Calu3 (cell line): ENCODE measurements around the gene PDGFRB. TPM values are rescaled to one million over a fixed set of nuclear protein-coding genes. Genes with fewer than 3 reads are reported as not detected.

Experiments used
- BruUV-seq: library from RNA; stranded (reverse); fragments of 400-500 nt; replicated peaks from 2 replicates; lab custom pipeline; 2021; lab: Mats Ljungman, UMichigan
- CTCF ChIA-PET: fragments of 300-600 bp; sonication (Branson Sonifier 250); formaldehyde crosslinking; loops from one replicate; lab custom pipeline; 2022; ENCODE audit warnings: antibody characterized with exemption; lab: Charles Lee
- DNase-seq: peaks from one replicate; pipeline ENCODE4 v3.0.0; 2022
- H3K27ac Mint-ChIP-seq: one replicate; pipeline ENCODE4 v1.8.0; 2022; ENCODE audit warnings: mixed read lengths; ENCODE audit not compliant: unreplicated experiment
- H3K27me3 Mint-ChIP-seq: one replicate; pipeline ENCODE4 v1.8.0; 2022; ENCODE audit warnings: mixed read lengths; ENCODE audit not compliant: unreplicated experiment
- H3K36me3 Mint-ChIP-seq: one replicate; pipeline ENCODE4 v1.8.0; 2022; ENCODE audit warnings: mild to moderate bottlenecking, moderate library complexity, mixed read lengths; ENCODE audit not compliant: insufficient read depth, unreplicated experiment
- H3K4me1 Mint-ChIP-seq: one replicate; pipeline ENCODE4 v1.8.0; 2022; ENCODE audit warnings: mild to moderate bottlenecking, low read depth, mixed read lengths; ENCODE audit not compliant: unreplicated experiment
- H3K4me3 Mint-ChIP-seq: one replicate; pipeline ENCODE4 v1.8.0; 2022; ENCODE audit warnings: mild to moderate bottlenecking, low read depth, moderate library complexity, mixed read lengths; ENCODE audit not compliant: unreplicated experiment
- H3K9me3 Mint-ChIP-seq: one replicate; pipeline ENCODE4 v1.8.0; 2022; ENCODE audit warnings: low read depth, mixed read lengths; ENCODE audit not compliant: unreplicated experiment
- CTCF ChIP-seq: fragments of 200-600 bp; IDR thresholded peaks from one replicate; pipeline ENCODE4 v1.8.0; 2022; ENCODE audit warnings: antibody characterized with exemption; ENCODE audit not compliant: unreplicated experiment
- intact Hi-C: fragments of 100-400 bp; cut with micrococcal nuclease; formaldehyde crosslinking; loops from one replicate; pipeline ENCODE4 v1.10.0; 2022; ENCODE audit not compliant: unreplicated experiment
- total RNA-seq: library from RNA; stranded (reverse); gene quantifications from 2 replicates; pipeline ENCODE4 v1.2.3, GENCODE V29; 2022

The PDGFRB gene
- total RNA-seq, 1 experiment from 2014 or later = not detected

DNA sequence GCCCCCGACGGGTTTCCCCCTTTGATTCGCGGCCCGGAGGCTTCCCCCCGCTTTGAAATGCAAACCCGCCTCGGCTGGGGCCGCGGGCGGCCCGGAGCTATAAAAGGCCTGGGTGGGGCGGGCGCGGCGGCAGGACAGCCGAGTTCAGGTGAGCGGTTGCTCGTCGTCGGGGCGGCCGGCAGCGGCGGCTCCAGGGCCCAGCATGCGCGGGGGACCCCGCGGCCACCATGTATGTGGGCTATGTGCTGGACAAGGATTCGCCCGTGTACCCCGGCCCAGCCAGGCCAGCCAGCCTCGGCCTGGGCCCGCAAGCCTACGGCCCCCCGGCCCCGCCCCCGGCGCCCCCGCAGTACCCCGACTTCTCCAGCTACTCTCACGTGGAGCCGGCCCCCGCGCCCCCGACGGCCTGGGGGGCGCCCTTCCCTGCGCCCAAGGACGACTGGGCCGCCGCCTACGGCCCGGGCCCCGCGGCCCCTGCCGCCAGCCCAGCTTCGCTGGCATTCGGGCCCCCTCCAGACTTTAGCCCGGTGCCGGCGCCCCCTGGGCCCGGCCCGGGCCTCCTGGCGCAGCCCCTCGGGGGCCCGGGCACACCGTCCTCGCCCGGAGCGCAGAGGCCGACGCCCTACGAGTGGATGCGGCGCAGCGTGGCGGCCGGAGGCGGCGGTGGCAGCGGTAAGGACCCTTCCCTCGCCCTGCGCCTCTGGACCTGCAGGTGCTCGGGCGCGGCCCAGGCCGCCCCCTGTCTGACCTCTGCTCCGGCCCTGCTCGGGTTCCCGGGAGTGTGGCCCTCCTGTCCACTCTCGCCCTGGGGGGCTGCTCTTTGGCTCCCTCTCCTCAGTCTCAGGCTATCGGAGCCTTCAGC lies 11.2 kb upstream of the PDGFRB start, which contains the start of gene CDX1:
TSS of gene CDX1 (plus strand) at position 129 of the 862 bp plus-strand sequence. CDS start at position 228, 99 bp downstream.
- Mint-ChIP-seq H3K4me3 (no peak within 1 kb of the TSS), H3K27ac (no peak within 1 kb of the TSS), H3K36me3 (no peaks in the 10 kb centered on the region), H3K27me3 (peaks cover 36% of the 10 kb centered on the region), H3K9me3 (no peaks in the 10 kb centered on the region), H3K4me1 (peaks cover 16% of the 10 kb centered on the region)
- no peak for TF ChIP-seq CTCF
- DNase-seq = no peak
- CTCF ChIA-PET = no interaction called here
- no TSS peak for BruUV-seq
- intact Hi-C loops = no loop called here

DNA sequence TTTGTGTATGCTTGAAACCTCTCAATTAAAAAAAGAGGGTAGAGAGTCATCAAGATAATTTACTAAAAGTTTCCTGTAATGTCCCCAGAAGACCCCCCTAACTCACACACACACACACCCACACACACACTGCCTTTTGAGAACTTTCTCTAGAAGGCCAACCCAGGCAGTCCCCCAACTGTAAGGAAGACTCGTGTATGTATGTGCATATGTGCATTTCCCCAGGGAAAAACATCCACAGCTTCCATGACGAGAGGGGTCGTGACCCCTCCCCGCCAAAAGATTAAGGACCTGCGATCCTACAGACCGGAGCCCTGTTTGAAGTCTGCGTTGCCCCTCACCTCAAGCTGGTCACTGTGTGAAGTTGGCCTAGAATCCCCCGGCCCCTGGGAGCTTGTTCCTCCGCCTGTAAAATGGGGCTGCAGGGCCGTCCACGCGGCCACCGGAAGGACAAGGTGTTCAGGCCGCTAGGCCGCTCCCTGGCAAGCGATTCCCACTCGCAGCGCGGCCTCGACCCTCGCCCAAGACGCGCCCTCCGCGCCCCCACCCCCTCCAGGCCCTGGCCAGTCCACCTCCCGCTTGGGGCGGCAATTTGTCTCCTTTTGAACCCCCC lies 10.5 kb upstream of the PDGFRB start:
- Mint-ChIP-seq H3K36me3 (no peaks in the 10 kb centered on the region), H3K4me3 (no peak overlapping the region), H3K27ac (no peak overlapping the region), H3K27me3 (peaks cover 29% of the 10 kb centered on the region), H3K9me3 (no peaks in the 10 kb centered on the region), H3K4me1 (peaks cover 23% of the 10 kb centered on the region)
- CTCF ChIA-PET = no interaction called here
- no TSS peak for BruUV-seq
- TF ChIP-seq CTCF = no peak
- intact Hi-C loops = no loop called here
- no peak for DNase-seq

- H3K4me1 Mint-ChIP-seq = peaks cover 26% of the 10 kb centered on the region
- no peak overlapping the region for H3K27ac Mint-ChIP-seq
- H3K27me3 Mint-ChIP-seq = peaks cover 12% of the 10 kb centered on the region
- TF ChIP-seq CTCF = no peak
- intact Hi-C loops = no loop called here
- DNase-seq = no peak
- BruUV-seq = no TSS peak
- H3K9me3 Mint-ChIP-seq = no peaks in the 10 kb centered on the region
- H3K36me3 Mint-ChIP-seq = no peaks in the 10 kb centered on the region
- no peak overlapping the region for H3K4me3 Mint-ChIP-seq
- CTCF ChIA-PET = interaction anchor here (0.6 kb wide), 1 partner anchor 194 kb away, joined by 3 read pairs; no protein-coding TSS in a partner anchor
These were observed 8.8 kb upstream of the PDGFRB start for GRCh38 chr5:150164211-150164980.

DNA sequence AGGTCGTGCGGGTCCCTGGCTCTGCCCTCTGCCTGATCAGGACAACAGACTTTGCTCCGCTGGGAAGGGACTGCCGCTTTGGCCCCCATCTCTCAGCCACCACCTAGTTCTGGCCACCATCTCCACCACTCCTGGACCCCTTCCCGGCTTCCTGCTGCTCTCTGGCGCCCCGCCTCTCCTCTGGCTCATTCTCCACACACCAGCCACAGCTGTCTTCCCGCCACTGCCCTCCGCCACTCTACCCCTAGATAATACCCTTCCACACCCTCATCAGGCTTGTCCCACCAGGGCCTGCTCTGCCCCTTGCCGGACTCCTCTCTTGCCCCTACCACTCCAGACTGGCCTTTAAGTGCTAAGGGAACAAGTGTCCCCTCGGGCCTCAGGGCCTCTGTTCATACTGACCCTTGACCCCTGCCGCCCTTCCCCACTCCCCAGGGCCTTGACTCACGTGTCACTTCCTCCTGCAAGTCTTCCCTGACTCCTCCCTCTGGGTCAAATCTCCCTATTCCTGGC lies 8.0 kb upstream of the PDGFRB start:
- Mint-ChIP-seq H3K4me3 (no peak overlapping the region), H3K9me3 (no peaks in the 10 kb centered on the region), H3K27ac (no peak overlapping the region), H3K27me3 (peaks cover 4% of the 10 kb centered on the region), H3K36me3 (no peaks in the 10 kb centered on the region), H3K4me1 (peaks cover 26% of the 10 kb centered on the region)
- BruUV-seq = no TSS peak
- intact Hi-C loops = no loop called here
- CTCF ChIA-PET = interaction anchor here (0.9 to 1.0 kb wide), 2 partner anchors 43 to 55 kb away, joined by 3 to 4 read pairs; no protein-coding TSS in a partner anchor
- DNase-seq = no peak
- TF ChIP-seq CTCF = no peak
